ENCODE data around the gene RHOT2.

- no peak for TF ChIP-seq EZH2 (IDR thresholded peaks at IDR 0.05; ENCODE audit: insufficient read depth, low read length)
- TF ChIP-seq CTCF (IDR thresholded peaks at IDR 0.05; ENCODE audit: insufficient read depth, low read depth, low read length): no peak
Measured at GRCh38 chr16:638836-639235, 29.1 kb upstream of the RHOT2 start.
